Neural progenitor cell (in vitro differentiated cells): ENCODE results near the gene APOOL. TPM values are rescaled to one million over a fixed set of nuclear protein-coding genes. Genes with fewer than 3 reads are reported as not detected.
A peak's percentile ranks its signal among the peaks of the same experiment; 100 is the strongest.

ENCODE experiments used
- DNase-seq: peaks from one replicate; pipeline ENCODE4 v3.0.0-alpha.2; 2016; ENCODE audit warnings: low spot score
- H2AFZ ChIP-seq: fragments of 200-600 bp; sonication (generic); replicated peaks from 2 replicates; pipeline ENCODE4 v1.6.1; 2016; ENCODE audit warnings: antibody characterized with exemption
- H3F3A ChIP-seq: fragments of 200-600 bp; sonication (generic); 2 replicates; pipeline ENCODE4 v1.6.1; 2016; ENCODE audit warnings: antibody characterized with exemption, low read depth
- H3K27ac ChIP-seq: fragments of 200-600 bp; sonication (generic); 2 replicates; pipeline ENCODE4 v1.5.1; 2016; ENCODE audit warnings: mild to moderate bottlenecking
- H3K27me3 ChIP-seq: fragments of 200-600 bp; sonication (generic); 2 replicates; pipeline ENCODE4 v1.6.1; 2016; ENCODE audit warnings: mild to moderate bottlenecking, moderate library complexity
- H3K36me3 ChIP-seq: fragments of 200-600 bp; sonication (generic); 2 replicates; pipeline ENCODE4 v1.5.1; 2016
- H3K4me1 ChIP-seq: fragments of 200-600 bp; sonication (generic); 2 replicates; pipeline ENCODE4 v1.6.1; 2016; ENCODE audit warnings: mixed run types
- H3K4me2 ChIP-seq: fragments of 200-600 bp; sonication (generic); 2 replicates; pipeline ENCODE4 v1.6.1; 2016
- H3K4me3 ChIP-seq: fragments of 200-600 bp; sonication (generic); 2 replicates; pipeline ENCODE4 v1.5.1; 2016
- H3K79me2 ChIP-seq: fragments of 200-600 bp; sonication (generic); 2 replicates; pipeline ENCODE4 v1.6.1; 2016; ENCODE audit warnings: low read depth
- H3K9ac ChIP-seq: fragments of 200-600 bp; sonication (generic); 2 replicates; pipeline ENCODE4 v1.6.1; 2016
- H3K9me3 ChIP-seq: fragments of 200-600 bp; sonication (generic); 2 replicates; pipeline ENCODE4 v1.5.1; 2016; ENCODE audit warnings: low read depth
- H4K20me1 ChIP-seq: fragments of 200-600 bp; sonication (generic); 2 replicates; pipeline ENCODE4 v1.6.1; 2016; ENCODE audit warnings: low read depth
- H3K27ac Mint-ChIP-seq: 3 replicates; pipeline ENCODE4 v1.8.0; 2021; ENCODE audit warnings: mixed read lengths
- H3K27me3 Mint-ChIP-seq: 2 replicates; pipeline ENCODE4 v1.8.0; 2022; ENCODE audit warnings: low read depth, mild to moderate bottlenecking, inconsistent platforms, moderate library complexity, mixed read lengths; ENCODE audit not compliant: insufficient read depth
- H3K36me3 Mint-ChIP-seq: 3 replicates; pipeline ENCODE4 v1.8.0; 2021; ENCODE audit warnings: mixed read lengths
- H3K4me1 Mint-ChIP-seq: 3 replicates; pipeline ENCODE4 v1.8.0; 2021; ENCODE audit warnings: mixed read lengths
- H3K4me3 Mint-ChIP-seq: 3 replicates; pipeline ENCODE4 v1.8.0; 2021; ENCODE audit warnings: mild to moderate bottlenecking, moderate library complexity, mixed read lengths
- H3K9me3 Mint-ChIP-seq: 3 replicates; pipeline ENCODE4 v1.8.0; 2020; ENCODE audit warnings: mixed read lengths
- CTCF ChIP-seq: fragments of 200-600 bp; sonication (generic); IDR thresholded peaks from 2 replicates; pipeline ENCODE4 v1.5.1; 2017; ENCODE audit warnings: antibody characterized with exemption, mild to moderate bottlenecking
- EZH2 ChIP-seq: fragments of 200-600 bp; sonication (generic); IDR thresholded peaks from 2 replicates; pipeline ENCODE4 v1.6.1; 2017; ENCODE audit warnings: antibody characterized with exemption, mild to moderate bottlenecking, moderate library complexity
- EZH2phosphoT487 ChIP-seq: fragments of 200-600 bp; sonication (generic); IDR thresholded peaks from 2 replicates; pipeline ENCODE4 v1.6.1; 2017; ENCODE audit warnings: antibody characterized with exemption
- total RNA-seq: library from RNA; depleted of rRNA; stranded (reverse); fragments of >200 nt; gene quantifications from 2 replicates; pipeline ENCODE4 v1.2.3, GENCODE V29; 2015; ENCODE audit warnings: low replicate concordance

The APOOL gene
- total RNA-seq, 1 donor from 2014 or later: 9.0 TPM

GRCh38 chrX:85109235-85109634 is 105.6 kb downstream of the APOOL start:
- no peaks in the 10 kb centered on the region for H3K4me1 ChIP-seq
- TF ChIP-seq CTCF: peak; percentile 53
- no peak for TF ChIP-seq EZH2phosphoT487
- no peaks in the 10 kb centered on the region for H4K20me1 ChIP-seq
- H3K4me2 ChIP-seq: no peak overlapping the region
- no peaks in the 10 kb centered on the region for H3K4me1 Mint-ChIP-seq
- no peaks in the 10 kb centered on the region for H3K9me3 Mint-ChIP-seq
- H3K27me3 Mint-ChIP-seq: peaks cover 7% of the 10 kb centered on the region
- H3K9me3 ChIP-seq: peaks cover 3% of the 10 kb centered on the region
- H2AFZ ChIP-seq: no peak overlapping the region
- peak; percentile 26 for DNase-seq
- H3F3A ChIP-seq: no peaks in the 10 kb centered on the region
- no peak overlapping the region for H3K9ac ChIP-seq
- no peaks in the 10 kb centered on the region for H3K27me3 ChIP-seq
- H3K27ac Mint-ChIP-seq: no peak overlapping the region
- no peaks in the 10 kb centered on the region for H3K36me3 Mint-ChIP-seq
- no peak overlapping the region for H3K27ac ChIP-seq
- no peaks in the 10 kb centered on the region for H3K79me2 ChIP-seq
- H3K36me3 ChIP-seq: no peaks in the 10 kb centered on the region
- H3K4me3 Mint-ChIP-seq: no peak overlapping the region
- no peak overlapping the region for H3K4me3 ChIP-seq

- H4K20me1 ChIP-seq: no peaks in the 10 kb centered on the region
- no peak overlapping the region for H3K4me2 ChIP-seq
- no peaks in the 10 kb centered on the region for H3K4me1 Mint-ChIP-seq
- no peak overlapping the region for H3K9ac ChIP-seq
- no peaks in the 10 kb centered on the region for H3K79me2 ChIP-seq
- TF ChIP-seq EZH2phosphoT487 (no peak), CTCF (peak; percentile 73)
- no peaks in the 10 kb centered on the region for H3K27me3 ChIP-seq
- no peak overlapping the region for H2AFZ ChIP-seq
- H3K9me3 ChIP-seq: no peaks in the 10 kb centered on the region
- peaks cover 3% of the 10 kb centered on the region for H3K9me3 Mint-ChIP-seq
- no peak overlapping the region for H3K4me3 Mint-ChIP-seq
- H3K4me3 ChIP-seq: no peak overlapping the region
- H3F3A ChIP-seq: no peaks in the 10 kb centered on the region
- no peaks in the 10 kb centered on the region for H3K36me3 Mint-ChIP-seq
- no peak overlapping the region for H3K27ac ChIP-seq
- H3K4me1 ChIP-seq: no peaks in the 10 kb centered on the region
- H3K27ac Mint-ChIP-seq: no peak overlapping the region
- peaks cover 7% of the 10 kb centered on the region for H3K27me3 Mint-ChIP-seq
- no peaks in the 10 kb centered on the region for H3K36me3 ChIP-seq
- DNase-seq: no peak
Observed at GRCh38 chrX:85111347-85111746, 107.7 kb downstream of the APOOL start.

- Histone ChIP-seq H3K4me1 (no peaks in the 10 kb centered on the region), H3K36me3 (no peaks in the 10 kb centered on the region), H3K4me3 (no peak overlapping the region), H3K9me3 (no peaks in the 10 kb centered on the region), H4K20me1 (no peaks in the 10 kb centered on the region), H3K27me3 (no peaks in the 10 kb centered on the region), H2AFZ (no peak overlapping the region), H3K4me2 (no peak overlapping the region), H3F3A (no peaks in the 10 kb centered on the region), H3K79me2 (no peaks in the 10 kb centered on the region), H3K9ac (no peak overlapping the region), H3K27ac (no peak overlapping the region)
- DNase-seq: no peak
- TF ChIP-seq EZH2phosphoT487 (no peak), EZH2 (no peak), CTCF (no peak)
- Mint-ChIP-seq H3K27ac (no peak overlapping the region), H3K36me3 (no peaks in the 10 kb centered on the region), H3K4me1 (no peaks in the 10 kb centered on the region), H3K9me3 (peaks cover 3% of the 10 kb centered on the region), H3K27me3 (peaks cover 7% of the 10 kb centered on the region), H3K4me3 (no peak overlapping the region)
Observed at GRCh38 chrX:85112293-85112692, 108.6 kb downstream of the APOOL start.

GRCh38 chrX:85113746-85114145 is 110.1 kb downstream of the APOOL start:
- Histone ChIP-seq H3K4me1 (no peaks in the 10 kb centered on the region), H3K36me3 (no peaks in the 10 kb centered on the region), H2AFZ (no peak overlapping the region), H3K9me3 (no peaks in the 10 kb centered on the region), H3K79me2 (no peaks in the 10 kb centered on the region), H3K4me2 (no peak overlapping the region), H3K4me3 (no peak overlapping the region), H3K27me3 (no peaks in the 10 kb centered on the region), H3F3A (no peaks in the 10 kb centered on the region), H3K9ac (no peak overlapping the region), H3K27ac (no peak overlapping the region), H4K20me1 (no peaks in the 10 kb centered on the region)
- Mint-ChIP-seq H3K4me3 (no peak overlapping the region), H3K27me3 (peaks cover 4% of the 10 kb centered on the region), H3K36me3 (no peaks in the 10 kb centered on the region), H3K27ac (no peak overlapping the region), H3K4me1 (no peaks in the 10 kb centered on the region), H3K9me3 (peaks cover 3% of the 10 kb centered on the region)
- DNase-seq: no peak
- TF ChIP-seq CTCF (no peak), EZH2 (no peak), EZH2phosphoT487 (no peak)
